ENCODE results near the gene LRRC14B.
"Not testable (repeated sequence)": the region's sequence is repeated elsewhere in the genome, so short reads cannot be mapped to it uniquely, and the experiment has no call there.

The LRRC14B gene

DNA sequence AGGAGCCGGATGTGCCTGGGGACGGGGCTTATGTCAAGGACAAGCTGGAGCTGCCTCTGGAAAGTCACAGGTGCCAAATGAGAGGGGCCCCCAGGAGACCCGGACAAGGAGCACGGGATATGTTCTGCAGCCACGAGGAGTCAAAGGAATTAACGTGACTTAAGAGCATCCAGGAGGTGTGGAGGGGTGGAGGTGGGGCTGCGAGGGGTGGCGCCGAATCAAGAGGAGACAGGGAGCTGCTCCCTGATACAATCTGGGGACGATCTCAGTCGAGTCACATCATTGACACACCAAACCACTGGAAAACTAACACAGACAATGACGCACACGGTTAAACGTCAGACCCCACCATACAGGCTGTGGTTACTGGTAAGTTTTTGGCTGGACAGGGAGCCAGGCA, 16.3 kb downstream of the LRRC14B start:
- no peak overlapping the region for H3K4me3 ChIP-seq (replicated peaks; ENCODE audit: low read depth, low read length)
- TF ChIP-seq, protein P1, sequence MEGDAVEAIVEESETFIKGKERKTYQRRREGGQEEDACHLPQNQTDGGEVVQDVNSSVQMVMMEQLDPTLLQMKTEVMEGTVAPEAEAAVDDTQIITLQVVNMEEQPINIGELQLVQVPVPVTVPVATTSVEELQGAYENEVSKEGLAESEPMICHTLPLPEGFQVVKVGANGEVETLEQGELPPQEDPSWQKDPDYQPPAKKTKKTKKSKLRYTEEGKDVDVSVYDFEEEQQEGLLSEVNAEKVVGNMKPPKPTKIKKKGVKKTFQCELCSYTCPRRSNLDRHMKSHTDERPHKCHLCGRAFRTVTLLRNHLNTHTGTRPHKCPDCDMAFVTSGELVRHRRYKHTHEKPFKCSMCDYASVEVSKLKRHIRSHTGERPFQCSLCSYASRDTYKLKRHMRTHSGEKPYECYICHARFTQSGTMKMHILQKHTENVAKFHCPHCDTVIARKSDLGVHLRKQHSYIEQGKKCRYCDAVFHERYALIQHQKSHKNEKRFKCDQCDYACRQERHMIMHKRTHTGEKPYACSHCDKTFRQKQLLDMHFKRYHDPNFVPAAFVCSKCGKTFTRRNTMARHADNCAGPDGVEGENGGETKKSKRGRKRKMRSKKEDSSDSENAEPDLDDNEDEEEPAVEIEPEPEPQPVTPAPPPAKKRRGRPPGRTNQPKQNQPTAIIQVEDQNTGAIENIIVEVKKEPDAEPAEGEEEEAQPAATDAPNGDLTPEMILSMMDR (IDR thresholded peaks at IDR 0.05; ENCODE audit: low read length, missing control alignments), result no peak
- no peak for DNase-seq (ENCODE audit: low read depth)

DNA sequence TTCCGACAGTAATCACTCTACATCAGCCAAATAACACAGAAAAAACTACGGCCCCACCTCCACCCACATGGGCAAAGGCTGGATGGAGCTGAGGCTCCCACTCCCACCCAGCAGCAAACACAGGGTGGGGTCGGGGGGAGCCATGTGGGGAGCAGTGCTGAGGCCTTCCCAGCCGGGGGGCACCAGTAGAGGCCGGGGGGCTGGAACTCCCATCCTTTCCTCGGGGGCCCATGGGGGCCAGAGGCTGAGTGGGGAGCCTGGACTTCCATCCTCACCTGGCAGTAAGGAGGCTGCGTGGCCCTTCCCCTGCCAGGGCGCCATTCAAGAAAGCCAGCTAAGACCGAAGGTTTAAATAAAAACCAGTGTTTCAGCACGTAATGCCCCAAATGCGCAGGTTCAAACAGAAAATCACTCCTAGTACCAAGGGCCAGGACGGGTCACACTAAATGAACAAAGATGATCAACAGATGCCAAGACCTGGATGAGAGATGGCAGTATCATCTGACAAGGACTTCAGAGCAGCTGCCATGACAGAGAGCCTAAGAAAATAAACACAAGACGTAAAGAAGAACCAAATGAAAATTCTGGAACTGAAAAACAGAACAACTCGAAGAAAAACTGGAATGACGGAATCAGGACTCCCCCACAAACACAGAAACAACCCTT, 17.3 kb downstream of the LRRC14B start:
- no peak for DNase-seq (ENCODE audit: low read depth)
- TF ChIP-seq, protein P1 (IDR thresholded peaks at IDR 0.05; ENCODE audit: low read length, missing control alignments), result no peak
- H3K4me3 ChIP-seq (replicated peaks; ENCODE audit: low read depth, low read length), result no peak overlapping the region

DNA sequence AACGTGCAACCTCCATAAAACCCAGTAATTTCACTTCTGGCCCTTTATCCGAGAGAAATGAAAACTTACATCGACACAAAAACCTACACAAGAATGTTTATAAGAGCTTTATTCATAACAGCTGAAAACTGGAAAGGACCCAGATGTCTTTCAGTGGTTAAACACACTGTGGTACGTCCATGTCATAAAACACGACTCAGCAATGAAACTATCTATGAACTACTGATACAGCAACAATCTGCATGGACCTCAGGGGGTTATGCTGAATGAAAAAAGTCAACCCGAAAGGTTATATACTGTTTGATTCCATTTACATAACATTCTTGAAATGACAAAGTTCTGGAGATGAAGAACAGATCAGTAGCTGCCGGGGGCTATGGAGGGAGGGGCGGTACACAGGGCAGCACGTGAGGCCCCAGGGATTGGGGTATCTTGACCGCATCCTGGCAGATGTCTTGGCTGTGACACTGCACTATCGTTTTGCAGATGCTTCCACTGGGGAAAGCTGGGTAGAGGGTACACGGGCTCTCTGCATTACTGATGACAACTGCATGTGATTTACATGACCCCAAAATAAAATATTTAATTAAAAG, 22.6 kb downstream of the LRRC14B start:
- no peak overlapping the region for H3K4me3 ChIP-seq (replicated peaks; ENCODE audit: low read depth, low read length)
- DNase-seq (ENCODE audit: low read depth), result no peak
- TF ChIP-seq, protein P1 (IDR thresholded peaks at IDR 0.05; ENCODE audit: low read length, missing control alignments), result no peak

DNA sequence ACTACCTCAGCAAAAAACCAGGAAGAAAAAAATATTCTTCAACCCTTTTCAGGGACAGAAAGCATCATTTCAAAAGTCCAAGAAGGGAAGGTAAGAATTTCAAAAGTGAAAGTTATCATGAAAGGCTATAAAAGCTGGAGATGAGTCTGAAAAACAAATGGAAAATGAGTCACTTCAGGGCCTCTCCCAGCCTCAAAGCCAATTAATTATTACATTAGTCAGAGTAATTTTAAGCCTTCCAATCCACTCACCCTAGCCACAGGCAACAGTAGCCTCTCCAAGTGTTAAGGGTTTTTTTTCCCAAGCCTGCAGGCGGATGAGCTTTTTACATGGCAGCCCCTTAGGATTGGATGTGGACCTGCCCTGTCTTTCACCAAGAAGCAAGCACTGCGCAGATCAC, 24.0 kb downstream of the LRRC14B start:
- not testable (repeated sequence) for DNase-seq (ENCODE audit: low read depth); H3K4me3 ChIP-seq (replicated peaks; ENCODE audit: low read depth, low read length)

DNA sequence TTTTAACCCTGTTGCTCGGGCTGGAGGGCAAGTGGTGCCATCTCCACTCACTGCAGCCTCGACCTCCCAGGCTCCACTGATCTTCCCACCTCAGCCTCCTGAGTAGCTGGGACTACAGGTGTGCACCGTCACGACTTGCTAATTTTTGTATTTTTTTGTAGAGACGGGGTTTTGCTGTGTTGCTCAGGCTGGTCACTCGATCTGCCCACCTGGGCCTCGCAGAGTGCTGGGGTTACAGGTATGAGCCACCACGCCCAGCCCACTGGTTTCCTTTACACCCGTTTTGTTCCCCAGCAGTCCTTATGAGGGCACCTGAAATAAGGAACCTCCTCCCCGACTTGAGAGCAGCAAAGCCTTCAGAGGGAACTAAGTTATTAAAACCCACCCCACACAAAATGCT, 24.8 kb downstream of the LRRC14B start:
- not testable (repeated sequence) for H3K4me3 ChIP-seq (replicated peaks; ENCODE audit: low read depth, low read length); DNase-seq (ENCODE audit: low read depth)

DNA sequence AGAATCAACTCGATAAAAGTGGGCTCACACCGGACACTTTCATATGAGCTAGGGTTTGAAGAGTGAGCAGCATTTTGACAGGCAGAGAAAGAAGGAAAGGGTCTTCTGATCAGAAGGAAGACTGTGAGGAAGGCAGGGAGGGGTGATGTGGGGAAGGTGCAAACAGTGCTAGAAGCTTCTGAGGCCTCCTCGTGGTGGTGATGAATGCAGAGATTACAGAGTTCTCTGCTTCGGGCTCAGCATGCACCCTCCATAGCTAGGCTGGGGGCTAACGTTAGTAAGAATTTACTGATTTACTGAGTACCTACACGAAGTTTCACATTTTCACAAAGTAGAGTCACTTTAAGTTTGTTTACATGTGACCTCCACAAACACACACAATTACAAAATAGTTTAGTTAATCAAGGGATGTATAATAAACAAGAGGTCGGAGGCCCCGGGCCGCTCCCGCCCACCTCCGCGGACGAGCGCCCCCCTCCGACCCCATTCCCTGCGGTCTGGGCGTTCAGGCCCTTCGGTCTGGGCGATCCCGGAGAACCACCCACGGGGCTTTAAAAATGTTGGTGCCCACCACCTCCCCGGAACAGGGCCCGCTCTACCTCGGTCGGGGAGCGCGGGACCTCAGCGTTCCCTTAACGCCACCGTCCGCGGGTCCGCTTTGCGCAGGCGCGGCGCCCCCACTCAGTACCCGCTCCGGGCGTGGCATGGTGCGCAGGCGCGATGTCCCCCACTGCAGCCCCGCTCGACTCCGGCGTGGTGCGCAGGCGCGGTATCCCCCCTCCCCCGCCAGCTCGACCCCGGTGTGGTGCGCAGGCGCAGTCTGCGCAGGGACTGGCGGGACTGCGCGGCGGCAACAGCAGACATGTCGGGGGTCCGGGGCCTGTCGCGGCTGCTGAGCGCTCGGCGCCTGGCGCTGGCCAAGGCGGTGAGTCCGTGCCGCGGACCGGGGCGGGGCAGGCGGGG, 26.5 kb downstream of the LRRC14B start, which contains the start of the genes CCDC127 and SDHA:
Gene CCDC127, minus strand, starts transcription at position 660 of the 963 bp plus-strand sequence. CDS start 1,304 bp downstream, outside the sequence.
Gene SDHA, plus strand, starts transcription at position 827 of the 963 bp plus-strand sequence. Its CDS starts 36 bp downstream, at position 863.
- peak within 1 kb of the TSS; percentile 89 for H3K4me3 ChIP-seq (replicated peaks; ENCODE audit: low read depth, low read length)
- TF ChIP-seq, protein P1 (IDR thresholded peaks at IDR 0.05; ENCODE audit: low read length, missing control alignments), result peak; percentile 25
- peak; percentile 93 for DNase-seq (ENCODE audit: low read depth)

DNA sequence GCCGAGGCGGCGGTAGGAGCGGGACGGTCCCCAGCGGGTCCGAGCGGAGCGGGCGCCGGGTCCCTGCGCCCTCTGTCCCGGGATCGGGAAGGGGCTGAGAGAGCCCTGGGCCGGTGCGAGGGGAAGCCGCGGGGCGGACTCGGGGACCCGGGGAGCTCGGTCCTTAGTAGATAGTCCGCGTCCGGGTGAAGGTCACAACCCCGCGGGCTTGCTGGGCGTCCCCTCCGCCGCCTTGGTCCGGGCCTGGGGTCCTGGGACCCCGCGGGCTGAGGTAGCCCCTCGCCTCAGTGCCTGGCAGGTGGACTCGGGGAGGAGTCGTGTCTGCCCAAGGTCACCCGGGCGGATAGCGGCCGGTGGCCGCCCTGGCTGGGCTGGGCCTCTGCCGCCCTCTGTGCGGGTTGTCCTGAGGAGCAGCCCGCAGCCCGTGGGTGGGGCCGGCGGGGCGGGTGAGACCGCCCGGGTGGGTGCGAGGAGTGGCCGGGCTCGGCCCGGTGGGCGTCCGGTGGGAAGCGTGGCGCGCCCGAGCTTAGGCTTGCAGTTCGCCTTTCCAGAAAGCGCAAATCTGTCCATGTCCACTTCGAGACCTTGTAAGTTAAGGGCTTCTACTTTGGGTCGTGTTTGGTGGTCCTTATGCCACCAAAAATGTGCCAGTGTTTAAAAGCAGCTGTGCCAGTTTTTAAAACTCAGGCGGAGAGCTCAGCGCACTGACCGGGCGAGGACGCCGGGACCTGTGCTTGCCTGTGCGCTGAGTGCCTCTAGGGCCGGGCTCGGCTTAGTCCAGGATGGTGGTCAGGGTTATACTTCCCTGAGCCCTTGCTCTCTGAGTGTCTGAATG, 27.4 kb downstream of the LRRC14B start:
- TF ChIP-seq, protein P1 (IDR thresholded peaks at IDR 0.05; ENCODE audit: low read length, missing control alignments), result no peak
- H3K4me3 ChIP-seq (replicated peaks; ENCODE audit: low read depth, low read length), result peak overlapping the region; percentile 89
- peak; percentile 44 for DNase-seq (ENCODE audit: low read depth)
